HEK293T (cell line): Measurements from ENCODE around the gene RLBP1.

Source experiments
- CTCF ChIA-PET: fragments of 350-600 bp; formaldehyde crosslinking; extraction: SDS; loops from one replicate; lab custom pipeline; 2021; ENCODE audit warnings: antibody characterized with exemption, inconsistent platforms; lab: Yijun Ruan, JAX
- POLR2A ChIA-PET: fragments of 350-600 bp; formaldehyde crosslinking; extraction: SDS; loops from one replicate; lab custom pipeline; 2020; ENCODE audit warnings: antibody characterized with exemption, inconsistent platforms; lab: Yijun Ruan, JAX
- DNase-seq: peaks from one replicate; pipeline ENCODE4 v3.0.0; 2012; ENCODE audit warnings: mixed read lengths; ENCODE audit errors: extremely low spot score
- ARNT ChIP-seq: fragments of 450-650 bp; IDR thresholded peaks from 2 replicates; pipeline ENCODE4 v1.6.1; 2017; ENCODE audit warnings: mild to moderate bottlenecking
- BHLHE40 ChIP-seq: fragments of 450-650 bp; IDR thresholded peaks from 2 replicates; pipeline ENCODE4 v1.6.1; 2016; ENCODE audit warnings: mild to moderate bottlenecking, moderate library complexity, borderline replicate concordance
- CTBP1 ChIP-seq: fragments of 450-650 bp; IDR thresholded peaks from 2 replicates; pipeline ENCODE4 v1.6.1; 2016; ENCODE audit warnings: borderline replicate concordance
- ELF4 ChIP-seq: fragments of 450-650 bp; IDR thresholded peaks from 2 replicates; pipeline ENCODE4 v1.6.1; 2017; ENCODE audit warnings: antibody characterized with exemption
- FOXA1 ChIP-seq: fragments of 450-650 bp; IDR thresholded peaks from 2 replicates; pipeline ENCODE4 v1.6.1; 2016; ENCODE audit warnings: mild to moderate bottlenecking
- FOXK2 ChIP-seq: fragments of 450-650 bp; IDR thresholded peaks from 2 replicates; pipeline ENCODE4 v1.6.1; 2016; ENCODE audit warnings: mild to moderate bottlenecking
- FOXM1 ChIP-seq: fragments of 450-650 bp; IDR thresholded peaks from 2 replicates; pipeline ENCODE4 v1.6.1; 2017; ENCODE audit warnings: mild to moderate bottlenecking, borderline replicate concordance
- HDGF ChIP-seq: fragments of 450-650 bp; IDR thresholded peaks from 2 replicates; pipeline ENCODE4 v1.6.1; 2017; ENCODE audit warnings: antibody characterized with exemption, borderline replicate concordance
- L3MBTL2 ChIP-seq: fragments of 450-650 bp; conservative IDR thresholded peaks from 2 replicates; pipeline ENCODE4 v1.6.1; 2016; ENCODE audit warnings: mild to moderate bottlenecking
- LEF1 ChIP-seq: fragments of 450-650 bp; IDR thresholded peaks from 2 replicates; pipeline ENCODE4 v1.6.1; 2017; ENCODE audit warnings: mild to moderate bottlenecking, borderline replicate concordance
- NFRKB ChIP-seq: fragments of 450-650 bp; IDR thresholded peaks from 2 replicates; pipeline ENCODE4 v1.6.1; 2016; ENCODE audit warnings: mild to moderate bottlenecking, moderate library complexity
- PKNOX1 ChIP-seq: fragments of 450-650 bp; IDR thresholded peaks from 2 replicates; pipeline ENCODE4 v1.6.1; 2016
- SP1 ChIP-seq: fragments of 450-650 bp; IDR thresholded peaks from 2 replicates; pipeline ENCODE4 v1.6.1; 2017
- SUZ12 ChIP-seq: fragments of 450-650 bp; IDR thresholded peaks from 2 replicates; pipeline ENCODE4 v1.6.1; 2016; ENCODE audit warnings: mild to moderate bottlenecking
- TARDBP ChIP-seq: fragments of 450-650 bp; IDR thresholded peaks from 2 replicates; pipeline ENCODE4 v1.6.1; 2016
- ZNF384 ChIP-seq: fragments of 450-650 bp; IDR thresholded peaks from 2 replicates; pipeline ENCODE4 v1.6.1; 2016

RLBP1 gene

DNA sequence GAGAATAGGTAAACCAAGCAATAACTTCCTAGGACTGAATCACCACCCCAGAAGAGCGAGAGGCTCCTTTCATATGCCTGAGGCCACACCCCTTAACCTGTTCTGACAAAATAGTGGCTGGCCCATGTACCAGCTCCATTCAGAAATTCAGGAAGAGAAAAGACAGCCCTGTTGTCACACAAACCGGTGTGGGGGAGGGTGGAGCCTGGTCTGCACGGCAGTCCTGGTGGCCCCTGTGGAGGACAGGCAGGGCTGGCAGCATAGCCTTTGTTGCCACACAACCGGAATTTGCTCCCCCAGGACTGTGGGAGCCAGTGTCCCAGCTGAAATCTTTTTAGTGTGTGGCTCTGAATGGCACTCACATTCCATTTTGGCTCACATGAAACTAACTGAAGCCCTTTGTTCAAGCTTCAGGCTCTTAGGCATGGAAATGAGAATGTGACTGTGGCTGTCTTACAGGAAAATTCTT lies 23.8 kb downstream of the RLBP1 start:
- TF ChIP-seq ZNF384 (no peak), FOXA1 (no peak), FOXM1 (no peak), PKNOX1 (no peak), NFRKB (no peak), CTBP1 (no peak), ARNT (no peak), ELF4 (no peak), FOXK2 (no peak), LEF1 (no peak)
- POLR2A ChIA-PET: interaction anchor here (0.8 kb wide), 1 partner anchor 46 kb away, joined by 3 read pairs; the partner anchor contains the start of gene FANCI
- DNase-seq: peak; percentile 30
- CTCF ChIA-PET: interaction anchor here (1.0 to 2.5 kb wide), 4 partner anchors 9 to 47 kb away, joined by 3 to 13 read pairs (median 5); no protein-coding TSS in a partner anchor

- POLR2A ChIA-PET: interaction anchor here (0.8 kb wide), 1 partner anchor 47 kb away, joined by 3 read pairs; the partner anchor contains the start of gene FANCI
- CTCF ChIA-PET: interaction anchor here (1.0 to 2.5 kb wide), 3 partner anchors 10 to 47 kb away, joined by 3 to 13 read pairs (median 7); no protein-coding TSS in a partner anchor
- DNase-seq: no peak
- TF ChIP-seq NFRKB: no peak
- no peak for TF ChIP-seq SP1
- no peak for TF ChIP-seq TARDBP
- no peak for TF ChIP-seq PKNOX1
- no peak for TF ChIP-seq ARNT
- no peak for TF ChIP-seq CTBP1
- TF ChIP-seq BHLHE40: no peak
Measured at GRCh38 chr15:89196994-89197393, 24.4 kb downstream of the RLBP1 start.

- POLR2A ChIA-PET: no interaction called here
- DNase-seq: no peak
- CTCF ChIA-PET: interaction anchor here (0.7 to 2.2 kb wide), 4 partner anchors 11 to 1761 kb away, joined by 3 to 9 read pairs (median 5); no protein-coding TSS in a partner anchor
- no peak for TF ChIP-seq CTBP1
- TF ChIP-seq FOXK2: no peak
- no peak for TF ChIP-seq SP1
- no peak for TF ChIP-seq LEF1
- TF ChIP-seq ARNT: no peak
Measured at GRCh38 chr15:89196241-89196640, 25.1 kb downstream of the RLBP1 start.

DNA sequence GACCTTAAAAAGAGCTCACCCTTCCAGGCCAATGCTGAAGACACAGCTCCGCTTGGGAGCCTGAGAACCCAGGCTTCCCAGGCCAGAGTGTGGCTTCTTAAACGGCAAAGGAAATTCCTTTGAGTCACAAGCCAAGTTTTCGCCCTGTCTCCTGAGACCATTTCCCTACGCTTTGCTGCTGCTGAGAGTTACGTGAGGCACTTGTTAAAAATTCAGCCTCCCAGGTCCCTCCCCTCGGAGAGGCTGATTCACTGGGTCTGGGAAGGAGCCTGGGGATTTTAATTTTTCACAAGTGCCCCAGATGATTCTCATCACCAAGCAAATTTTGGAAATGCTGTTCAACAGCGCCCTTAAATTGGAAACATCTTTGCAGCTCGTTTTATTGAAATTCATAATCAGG lies 25.5 kb downstream of the RLBP1 start:
- ChIA-PET CTCF (interaction anchor here (0.7 to 2.2 kb wide), 4 partner anchors 11 to 1761 kb away, joined by 3 to 9 read pairs (median 5); no protein-coding TSS in a partner anchor), POLR2A (no interaction called here)
- TF ChIP-seq L3MBTL2: no peak
- TF ChIP-seq NFRKB: no peak
- no peak for TF ChIP-seq FOXA1
- DNase-seq: no peak

DNA sequence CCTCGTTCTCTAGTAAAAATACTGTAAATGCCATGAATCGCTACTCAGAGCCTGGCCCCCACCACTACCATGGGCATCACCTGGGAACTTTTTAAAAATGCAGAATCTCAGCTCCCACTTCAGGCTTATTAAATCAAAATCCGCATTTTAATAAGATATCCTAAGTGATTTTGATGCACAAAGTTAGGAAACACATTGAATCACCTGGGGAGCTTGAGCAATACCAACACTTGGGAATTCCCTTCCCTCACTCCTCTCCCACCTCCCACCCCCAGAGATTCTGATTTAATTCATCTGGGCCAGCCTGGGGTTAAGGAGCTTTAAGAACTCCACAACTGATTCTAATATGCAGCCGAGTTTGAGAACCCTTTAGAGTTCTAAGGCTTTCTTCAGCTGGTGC lies 26.8 kb downstream of the RLBP1 start:
- DNase-seq: no peak
- TF ChIP-seq ZNF384 (no peak), LEF1 (no peak)
- ChIA-PET POLR2A (interaction anchor here (1.8 kb wide), 1 partner anchor 49 kb away, joined by 5 read pairs; the partner anchor contains the start of gene FANCI), CTCF (interaction anchor here (0.6 to 2.2 kb wide), 3 partner anchors 12 to 133 kb away, joined by 3 to 16 read pairs (median 9); no protein-coding TSS in a partner anchor)

DNA sequence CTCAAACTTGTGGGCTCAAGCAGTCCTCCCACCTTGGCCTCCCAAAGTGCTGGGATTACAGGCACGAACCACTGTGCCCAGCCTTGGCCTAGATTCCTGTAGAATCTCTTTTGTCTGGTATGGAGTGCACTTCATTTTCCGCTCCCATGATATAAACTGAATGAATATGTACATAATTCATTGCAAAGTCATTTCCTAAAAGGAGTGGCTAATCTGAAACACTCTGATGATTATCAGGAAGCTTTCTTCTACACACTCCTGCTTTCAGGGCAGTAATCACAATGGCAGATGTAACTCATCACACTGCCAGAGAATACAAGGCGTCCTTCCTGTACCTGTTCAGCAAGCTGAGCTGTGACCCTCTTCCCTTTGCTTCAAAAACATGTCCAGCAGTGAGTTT lies 28.6 kb downstream of the RLBP1 start:
- ChIA-PET POLR2A (interaction anchor here (2.0 kb wide), 1 partner anchor 51 kb away, joined by 4 read pairs; the partner anchor contains the start of gene FANCI), CTCF (interaction anchor here (0.6 to 1.1 kb wide), 4 partner anchors 14 to 64 kb away, joined by 3 to 4 read pairs (median 3); no protein-coding TSS in a partner anchor)
- DNase-seq: no peak
- TF ChIP-seq HDGF (no peak), CTBP1 (no peak), ARNT (no peak), PKNOX1 (no peak)

DNA sequence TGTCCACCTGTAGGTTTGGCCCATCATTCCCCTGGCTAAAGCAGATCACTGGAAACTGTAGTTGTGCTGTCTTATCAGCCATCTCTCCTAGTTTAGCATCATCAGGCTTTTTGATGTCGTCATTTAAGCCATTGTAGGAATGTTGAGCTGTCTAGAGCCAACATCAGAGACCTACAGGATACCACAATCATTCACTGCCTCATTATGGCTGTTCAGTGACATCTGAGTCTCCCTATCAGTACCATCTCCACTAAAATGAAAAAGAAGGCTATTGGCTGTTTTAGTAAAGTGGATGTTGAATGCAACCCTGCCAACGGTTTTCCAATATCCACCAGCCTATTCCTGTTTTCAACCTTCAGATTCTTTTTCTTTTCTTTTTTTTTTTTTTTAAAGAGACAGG lies 29.2 kb downstream of the RLBP1 start:
- POLR2A ChIA-PET: interaction anchor here (2.0 kb wide), 1 partner anchor 52 kb away, joined by 4 read pairs; the partner anchor contains the start of gene FANCI

More for the DNA sequence above, 29.2 kb downstream of the RLBP1 start:
- CTCF ChIA-PET: interaction anchor here (0.6 to 1.1 kb wide), 3 partner anchors 14 to 65 kb away, joined by 3 to 4 read pairs (median 3); no protein-coding TSS in a partner anchor
- DNase-seq: no peak
- TF ChIP-seq SUZ12 (no peak), ARNT (no peak), FOXA1 (no peak), HDGF (no peak)
